GM19372 (cell line): ENCODE measurements around the gene MLLT6.

Source experiments
- ATAC-seq: cut with Tn5 transposase; IDR thresholded peaks from one replicate; pipeline ENCODE4 v1.9.1; 2021; ENCODE audit warnings: mild to moderate bottlenecking, low read depth, moderate library complexity; ENCODE audit not compliant: unreplicated experiment

MLLT6 gene

GRCh38 chr17:38674749-38675615 is 30.1 kb upstream of the MLLT6 start, which contains the start of gene EPOP:
TSS of gene EPOP (minus strand) at chr17:38674957. CDS start at chr17:38674495, 462 bp downstream.
- ATAC-seq = peak; percentile 68

GRCh38 chr17:38676706-38677504 is 28.2 kb upstream of the MLLT6 start:
- no peak for ATAC-seq

- no peak for ATAC-seq
Observed at GRCh38 chr17:38677819-38678218, 27.3 kb upstream of the MLLT6 start.

- no peak for ATAC-seq
Observed at GRCh38 chr17:38681096-38681495, 24.0 kb upstream of the MLLT6 start.

- no peak for ATAC-seq
Observed at GRCh38 chr17:38685491-38685890, 19.6 kb upstream of the MLLT6 start.

- no peak for ATAC-seq
Observed at GRCh38 chr17:38687286-38687685, 17.8 kb upstream of the MLLT6 start.

GRCh38 chr17:38690386-38690785 is 14.7 kb upstream of the MLLT6 start:
- no peak for ATAC-seq

GRCh38 chr17:38691154-38691553 is 13.9 kb upstream of the MLLT6 start:
- ATAC-seq = no peak

GRCh38 chr17:38693700-38694329 is 11.3 kb upstream of the MLLT6 start:
- no peak for ATAC-seq

- no peak for ATAC-seq
Observed at GRCh38 chr17:38697061-38697820, 7.8 kb upstream of the MLLT6 start.

- ATAC-seq = no peak
Observed at GRCh38 chr17:38698760-38699159, 6.3 kb upstream of the MLLT6 start.

- ATAC-seq = peak; percentile 26
Observed at GRCh38 chr17:38701504-38702165, 3.4 kb upstream of the MLLT6 start.

GRCh38 chr17:38702166-38702915 is 2.7 kb upstream of the MLLT6 start:
- ATAC-seq = peak; percentile 30

GRCh38 chr17:38702916-38703741 is 1.9 kb upstream of the MLLT6 start:
- ATAC-seq = no peak

- no peak for ATAC-seq
Observed at GRCh38 chr17:38703742-38704605, 1.1 kb upstream of the MLLT6 start.

- no peak for ATAC-seq
Observed at GRCh38 chr17:38705523-38705802, 390 bp downstream of the MLLT6 start.

GRCh38 chr17:38705803-38706504 is 881 bp downstream of the MLLT6 start:
- no peak for ATAC-seq
